Ovary (tissue), 3 donors: Measurements from ENCODE around the gene MAFF.
"Not testable (repeated sequence)": the region's sequence is repeated elsewhere in the genome, so short reads cannot be mapped to it uniquely, and the experiment has no call there.

Experiments
- EP300 ChIP-seq: sonication (generic); formaldehyde crosslinking; IDR thresholded peaks from one replicate; pipeline ENCODE4 v1.6.1; 2017; ENCODE audit warnings: antibody characterized with exemption
- POLR2A ChIP-seq: fragments of 450-650 bp; IDR thresholded peaks from one replicate; pipeline ENCODE4 v1.6.1; 2017; ENCODE audit warnings: antibody characterized with exemption, mild to moderate bottlenecking, moderate library complexity
- TF ChIP-seq, protein P1 (sequence below), 3 donors: fragments of 450-650 bp in 2 of 3; fragments of 200-600 bp in 1 of 3; IDR thresholded peaks; one replicate each; pipeline versions ENCODE4 v1.5.1 to v1.8.0; 2016 to 2022; ENCODE audit warnings: antibody characterized with exemption in 3 of 3, mild to moderate bottlenecking in 1 of 3
- donor health status: DM: no; HTN: no; CAD: no.

DNA sequence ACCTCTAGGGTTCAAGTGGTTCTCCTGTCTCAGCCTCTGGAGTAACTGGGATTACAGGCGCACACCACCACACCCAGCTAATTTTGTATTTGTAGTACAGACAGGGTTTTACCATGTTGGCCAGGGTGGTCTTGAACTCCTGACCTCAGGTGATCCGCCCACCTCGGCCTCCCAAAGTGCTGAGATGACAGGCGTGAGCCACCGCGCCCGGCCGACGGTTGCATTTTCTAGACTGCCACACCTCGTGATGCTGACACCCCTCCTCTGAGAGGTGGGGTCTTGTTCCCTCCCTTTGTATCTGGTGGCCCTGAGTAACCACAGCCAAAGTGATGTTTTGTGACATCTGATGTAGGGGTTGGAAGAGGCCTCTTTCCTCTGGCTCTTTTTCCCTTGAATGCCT is 32.1 kb downstream of the MAFF start:
- TF ChIP-seq, protein P1, sequence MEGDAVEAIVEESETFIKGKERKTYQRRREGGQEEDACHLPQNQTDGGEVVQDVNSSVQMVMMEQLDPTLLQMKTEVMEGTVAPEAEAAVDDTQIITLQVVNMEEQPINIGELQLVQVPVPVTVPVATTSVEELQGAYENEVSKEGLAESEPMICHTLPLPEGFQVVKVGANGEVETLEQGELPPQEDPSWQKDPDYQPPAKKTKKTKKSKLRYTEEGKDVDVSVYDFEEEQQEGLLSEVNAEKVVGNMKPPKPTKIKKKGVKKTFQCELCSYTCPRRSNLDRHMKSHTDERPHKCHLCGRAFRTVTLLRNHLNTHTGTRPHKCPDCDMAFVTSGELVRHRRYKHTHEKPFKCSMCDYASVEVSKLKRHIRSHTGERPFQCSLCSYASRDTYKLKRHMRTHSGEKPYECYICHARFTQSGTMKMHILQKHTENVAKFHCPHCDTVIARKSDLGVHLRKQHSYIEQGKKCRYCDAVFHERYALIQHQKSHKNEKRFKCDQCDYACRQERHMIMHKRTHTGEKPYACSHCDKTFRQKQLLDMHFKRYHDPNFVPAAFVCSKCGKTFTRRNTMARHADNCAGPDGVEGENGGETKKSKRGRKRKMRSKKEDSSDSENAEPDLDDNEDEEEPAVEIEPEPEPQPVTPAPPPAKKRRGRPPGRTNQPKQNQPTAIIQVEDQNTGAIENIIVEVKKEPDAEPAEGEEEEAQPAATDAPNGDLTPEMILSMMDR (IDR thresholded peaks at IDR 0.05): not testable (repeated sequence)
- TF ChIP-seq POLR2A, EP300: not testable (repeated sequence)
